Measurements from ENCODE around the gene PSMA5. TPM values are rescaled to one million over a fixed set of nuclear protein-coding genes. Genes with fewer than 3 reads are reported as not detected.
A peak's percentile ranks its signal among the peaks of the same experiment; 100 is the strongest.

PSMA5 gene
- total and polyA plus RNA-seq, 10 of the 15 experiments (the other 5 are each of a cell fraction or from before 2014, with no cell fraction given): 58.7 to 271 (median 187) TPM

GRCh38 chr1:109425391-109426280, 612 bp downstream of the PSMA5 start:
- ChIA-PET POLR2A (interaction anchor here (0.6 to 1.9 kb wide), 10 partner anchors 13 to 325 kb away, joined by 3 to 13 read pairs (median 4); partner anchors contain the start of genes ATXN7L2, GNAI3 and PSRC1), RAD21 (ENCODE audit: unreplicated experiment) (interaction anchor here (0.6 to 2.2 kb wide), 5 partner anchors 27 to 106 kb away, joined by 3 to 9 read pairs (median 7); partner anchors contain the start of gene SORT1), SMC1A (ENCODE audit: uncharacterized antibody, unreplicated experiment) (interaction anchor here (0.7 to 2.3 kb wide), 9 partner anchors 21 to 107 kb away, joined by 3 to 8 read pairs (median 3); no protein-coding TSS in a partner anchor), CTCF (interaction anchor here (0.6 to 4.2 kb wide), 14 partner anchors 8 to 215 kb away, joined by 3 to 32 read pairs (median 3); partner anchors contain the start of gene GNAI3)
- DNase-seq (ENCODE audit: low read depth, low spot score) (peak; percentile 32), ATAC-seq (peak; percentile 71), FAIRE-seq (peak; percentile 31)
- WGBS (ENCODE audit: insufficient coverage, insufficient replicate concordance, low lambda C conversion rate, missing lambda C conversion rate): under 1% methylated on average over 32 of the region's 32 CpGs
- H3K9me3 ChIP-seq (replicated peaks; ENCODE audit: control insufficient read depth, insufficient read depth, low read length): no peaks in the 10 kb centered on the region
- peak overlapping the region; percentile 86 for H3K9ac ChIP-seq (ENCODE audit: control insufficient read depth, insufficient read depth, low read length)
- H3K27me3 ChIP-seq (replicated peaks in 1 of 2; ENCODE audit: control insufficient read depth in 2 of 2, insufficient read depth in 2 of 2, low read length in 1 of 2): no peaks in the 10 kb centered on the region
- TSS peak; percentile 85 for BruUV-seq (replicated peaks)
- no peaks in the 10 kb centered on the region; the same call in 1 of the 2 replicates for H3K4me1 ChIP-seq (ENCODE audit: control insufficient read depth, insufficient read depth, low read length)
- peaks cover 50% of the 10 kb centered on the region for H3K79me2 ChIP-seq (ENCODE audit: control insufficient read depth, insufficient read depth, low read length)
- intact Hi-C loops (cut with micrococcal nuclease; ENCODE audit: unreplicated experiment) (loop anchor here (1.0 to 10.0 kb wide), 3 partner anchors 58 to 909 kb away; partner anchors contain the start of genes ATXN7L2 and RBM15), in situ Hi-C loops (cut with MboI) (no loop called here)
- peak overlapping the region; percentile 41 for H2AFZ ChIP-seq (ENCODE audit: control insufficient read depth, low read depth, low read length)
- peak overlapping the region; percentile 89 for H3K27ac ChIP-seq (ENCODE audit: control insufficient read depth, insufficient read depth)
- H3K4me2 ChIP-seq (ENCODE audit: control insufficient read depth, insufficient read depth): peak overlapping the region; percentile 96
- H3K36me3 ChIP-seq (ENCODE audit: control insufficient read depth in 2 of 2, insufficient read depth in 2 of 2, low read length in 1 of 2): peaks cover 3 to 10% of the 10 kb centered on the region in 2 experiments
- H4K20me1 ChIP-seq (ENCODE audit: control insufficient read depth, insufficient read depth): no peaks in the 10 kb centered on the region
- peak overlapping the region; percentile 98 for H3K4me3 ChIP-seq
- TF ChIP-seq TCF3 (IDR thresholded peaks at IDR 0.05; ENCODE audit: borderline replicate concordance, insufficient read depth, low read depth, low read length): no peak
- 0 out of 2 replicates have a peak, but pooled peaks have one; percentile 2 for TF ChIP-seq PAX5 (IDR thresholded peaks at IDR 0.05; ENCODE audit: borderline replicate concordance, low read depth, low read length)
- TF ChIP-seq NR2F1 (conservative IDR thresholded peaks at IDR 0.05): peak; percentile 77; the same call in 1 of the 2 replicates
- no peak for TF ChIP-seq E2F4 (IDR thresholded peaks at IDR 0.05; ENCODE audit: low read depth, low read length)
- no peak for TF ChIP-seq NFXL1 (IDR thresholded peaks at IDR 0.05; ENCODE audit: borderline replicate concordance)
- TF ChIP-seq TBL1XR1 (IDR thresholded peaks at IDR 0.05; ENCODE audit: low read depth, low read length): no peak
- TF ChIP-seq MTA3 (IDR thresholded peaks at IDR 0.05; ENCODE audit: borderline replicate concordance, low read length): no peak; the same call in 1 of the 2 replicates
- TF ChIP-seq LARP7 (IDR thresholded peaks at IDR 0.05): peak; percentile 85
- no peak for TF ChIP-seq NFIC (IDR thresholded peaks at IDR 0.05; ENCODE audit: low read depth, low read length)
- TF ChIP-seq SPI1 (IDR thresholded peaks at IDR 0.05; ENCODE audit: borderline replicate concordance, insufficient read depth, low read depth, low read length): peak; percentile 13; the same call in 1 of the 2 replicates
- TF ChIP-seq TCF7 (IDR thresholded peaks at IDR 0.05; ENCODE audit: borderline replicate concordance): no peak
- peak; percentile 61 for TF ChIP-seq NKRF (conservative IDR thresholded peaks at IDR 0.05)
- no peak for TF ChIP-seq CEBPB (IDR thresholded peaks at IDR 0.05; ENCODE audit: borderline replicate concordance in 1 of 2, low read depth in 2 of 2, low read length in 2 of 2)
- no peak for TF ChIP-seq JUND (IDR thresholded peaks at IDR 0.05; ENCODE audit: low read depth, low read length)
- no peak for TF ChIP-seq BRCA1 (IDR thresholded peaks at IDR 0.05; ENCODE audit: low read depth, low read length)
- TF ChIP-seq NR2C1 (IDR thresholded peaks at IDR 0.05): peak; percentile 66
- TF ChIP-seq ASH2L (IDR thresholded peaks at IDR 0.05; ENCODE audit: borderline replicate concordance, low read depth): 0 out of 2 replicates have a peak, but pooled peaks have one; percentile 25
